C4-2B (cell line): ENCODE measurements around the gene AP3D1.

Experiments used
- ZFX ChIP-seq: fragments of 450-650 bp; IDR thresholded peaks from 2 replicates; pipeline ENCODE4 v1.6.1; 2017
- TF ChIP-seq, protein P1 (sequence below): fragments of 450-650 bp; conservative IDR thresholded peaks from 2 replicates; pipeline ENCODE4 v1.5.1; 2017; ENCODE audit warnings: mild to moderate bottlenecking

DNA sequence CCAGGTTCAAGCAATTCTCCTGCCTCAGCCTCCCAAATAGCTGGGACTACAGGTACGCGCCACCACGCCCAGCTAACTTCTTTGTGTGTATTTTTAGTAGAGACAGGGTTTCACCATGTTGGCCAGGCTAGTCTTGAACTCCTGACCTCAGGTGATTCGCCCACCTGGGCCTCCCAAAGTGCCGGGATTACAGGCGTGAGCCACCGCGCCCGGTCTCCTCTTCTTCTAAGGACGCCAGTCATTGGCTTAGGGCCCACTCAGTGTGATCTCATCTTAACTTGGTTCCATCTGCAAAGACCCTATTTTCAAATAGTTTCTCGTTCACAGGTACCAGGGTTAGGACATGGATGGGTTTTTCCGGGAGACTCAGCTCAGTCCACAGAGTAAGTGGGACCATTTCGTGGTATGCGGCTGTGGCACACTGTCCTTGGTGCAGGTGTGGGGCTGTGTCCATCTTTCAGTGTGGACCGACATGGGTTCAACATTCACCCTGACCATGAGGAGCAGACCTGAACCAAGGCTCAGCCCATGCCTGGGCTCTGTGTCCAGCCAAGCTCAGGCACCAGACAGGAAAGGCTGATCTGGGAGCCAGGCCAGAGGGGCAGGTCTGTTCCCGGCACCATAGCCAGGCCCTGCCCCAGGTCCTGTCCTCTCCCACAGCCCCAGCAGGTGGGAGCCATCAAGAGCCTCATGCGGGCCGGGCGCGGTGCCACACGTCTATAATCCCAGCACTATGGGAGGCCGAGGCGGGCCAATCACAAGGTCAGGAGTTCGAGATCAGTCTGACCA lies 97.6 kb downstream of the AP3D1 start:
- TF ChIP-seq, protein P1, sequence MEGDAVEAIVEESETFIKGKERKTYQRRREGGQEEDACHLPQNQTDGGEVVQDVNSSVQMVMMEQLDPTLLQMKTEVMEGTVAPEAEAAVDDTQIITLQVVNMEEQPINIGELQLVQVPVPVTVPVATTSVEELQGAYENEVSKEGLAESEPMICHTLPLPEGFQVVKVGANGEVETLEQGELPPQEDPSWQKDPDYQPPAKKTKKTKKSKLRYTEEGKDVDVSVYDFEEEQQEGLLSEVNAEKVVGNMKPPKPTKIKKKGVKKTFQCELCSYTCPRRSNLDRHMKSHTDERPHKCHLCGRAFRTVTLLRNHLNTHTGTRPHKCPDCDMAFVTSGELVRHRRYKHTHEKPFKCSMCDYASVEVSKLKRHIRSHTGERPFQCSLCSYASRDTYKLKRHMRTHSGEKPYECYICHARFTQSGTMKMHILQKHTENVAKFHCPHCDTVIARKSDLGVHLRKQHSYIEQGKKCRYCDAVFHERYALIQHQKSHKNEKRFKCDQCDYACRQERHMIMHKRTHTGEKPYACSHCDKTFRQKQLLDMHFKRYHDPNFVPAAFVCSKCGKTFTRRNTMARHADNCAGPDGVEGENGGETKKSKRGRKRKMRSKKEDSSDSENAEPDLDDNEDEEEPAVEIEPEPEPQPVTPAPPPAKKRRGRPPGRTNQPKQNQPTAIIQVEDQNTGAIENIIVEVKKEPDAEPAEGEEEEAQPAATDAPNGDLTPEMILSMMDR, result no peak
- no peak for TF ChIP-seq ZFX
